CD8-positive, alpha-beta memory T cell (primary cell): ENCODE data around the gene CIDEC. TPM values are rescaled to one million over a fixed set of nuclear protein-coding genes. Genes with fewer than 3 reads are reported as not detected.
"Not testable (repeated sequence)": the region's sequence is repeated elsewhere in the genome, so short reads cannot be mapped to it uniquely, and the experiment has no call there.

Experiments
- CTCF ChIA-PET: fragments of 350-600 bp; sonication (Branson Sonifier 250); formaldehyde crosslinking; loops from one replicate; lab custom pipeline; 2021; ENCODE audit warnings: antibody characterized with exemption; lab: Charles Lee
- POLR2A ChIA-PET: fragments of 350-600 bp; sonication (Branson Sonifier 250); formaldehyde crosslinking; loops from one replicate; lab custom pipeline; 2021; ENCODE audit warnings: antibody characterized with exemption; lab: Charles Lee
- DNase-seq, 5 donors: peaks; one replicate each; pipeline versions ENCODE4 v3.0.0 to v3.0.0-alpha.2; 2020 to 2022; ENCODE audit warnings: mixed read lengths in 1 of 5
- H3K27ac ChIP-seq: one replicate; pipeline ENCODE4 v1.7.0; 2013; ENCODE audit warnings: low read depth, mild to moderate bottlenecking, low read length, moderate library complexity
- H3K27me3 ChIP-seq: 2 replicates; pipeline ENCODE4 v1.7.0; 2013; ENCODE audit warnings: low read length, mild to moderate bottlenecking; ENCODE audit not compliant: insufficient read depth, poor library complexity, severe bottlenecking
- H3K36me3 ChIP-seq: 2 replicates; pipeline ENCODE4 v1.7.0; 2013; ENCODE audit warnings: mild to moderate bottlenecking, low read length, moderate library complexity; ENCODE audit not compliant: insufficient read depth
- H3K4me1 ChIP-seq: 2 replicates; pipeline ENCODE4 v1.7.0; 2013; ENCODE audit warnings: mild to moderate bottlenecking, low read length, moderate library complexity; ENCODE audit not compliant: insufficient read depth
- H3K4me3 ChIP-seq: 2 replicates; pipeline ENCODE4 v1.7.0; 2013; ENCODE audit warnings: mild to moderate bottlenecking, low read length
- H3K9me3 ChIP-seq: 2 replicates; pipeline ENCODE4 v1.7.0; 2013; ENCODE audit warnings: mild to moderate bottlenecking, low read length
- H3K27ac Mint-ChIP-seq, 8 donors: one replicate each; pipeline ENCODE4 v1.8.0; 2020 to 2021; ENCODE audit warnings: mixed read lengths in 8 of 8, mild to moderate bottlenecking in 6 of 8, inconsistent platforms in 3 of 8, moderate library complexity in 3 of 8
- H3K27me3 Mint-ChIP-seq, 2 donors: one replicate each; pipeline ENCODE4 v1.8.0; 2020 to 2021; ENCODE audit warnings: mixed read lengths in 2 of 2, mild to moderate bottlenecking in 1 of 2, moderate library complexity in 1 of 2
- H3K36me3 Mint-ChIP-seq, 3 donors: one replicate each; pipeline ENCODE4 v1.8.0; 2020 to 2021; ENCODE audit warnings: mixed read lengths in 3 of 3, inconsistent platforms in 1 of 3, mild to moderate bottlenecking in 1 of 3
- H3K4me1 Mint-ChIP-seq, 3 donors: one replicate each; pipeline ENCODE4 v1.8.0; 2020 to 2021; ENCODE audit warnings: mixed read lengths in 3 of 3, inconsistent platforms in 1 of 3, mild to moderate bottlenecking in 1 of 3
- H3K4me3 Mint-ChIP-seq, 7 donors: one replicate each; pipeline ENCODE4 v1.8.0; 2020 to 2021; ENCODE audit warnings: mixed read lengths in 7 of 7, mild to moderate bottlenecking in 6 of 7, moderate library complexity in 4 of 7, inconsistent platforms in 2 of 7
- H3K9me3 Mint-ChIP-seq, 5 donors: one replicate each; pipeline ENCODE4 v1.8.0; 2020 to 2022; ENCODE audit warnings: mixed read lengths in 5 of 5, mild to moderate bottlenecking in 3 of 5, moderate library complexity in 2 of 5, inconsistent platforms in 1 of 5
- polyA plus RNA-seq: library from polyadenylated mRNA; unstranded; fragments of 300-500 nt; fragmentation: Illumina TruSeq; gene quantifications from one replicate; pipeline ENCODE4 v1.2.3, GENCODE V29; 2021
- total RNA-seq, 2 experiments: library from RNA; stranded (reverse); gene quantifications; one replicate each; pipeline ENCODE4 v1.2.3, GENCODE V29; 2021

Gene CIDEC
- total and polyA plus RNA-seq, 3 experiments from 2014 or later: not detected

DNA sequence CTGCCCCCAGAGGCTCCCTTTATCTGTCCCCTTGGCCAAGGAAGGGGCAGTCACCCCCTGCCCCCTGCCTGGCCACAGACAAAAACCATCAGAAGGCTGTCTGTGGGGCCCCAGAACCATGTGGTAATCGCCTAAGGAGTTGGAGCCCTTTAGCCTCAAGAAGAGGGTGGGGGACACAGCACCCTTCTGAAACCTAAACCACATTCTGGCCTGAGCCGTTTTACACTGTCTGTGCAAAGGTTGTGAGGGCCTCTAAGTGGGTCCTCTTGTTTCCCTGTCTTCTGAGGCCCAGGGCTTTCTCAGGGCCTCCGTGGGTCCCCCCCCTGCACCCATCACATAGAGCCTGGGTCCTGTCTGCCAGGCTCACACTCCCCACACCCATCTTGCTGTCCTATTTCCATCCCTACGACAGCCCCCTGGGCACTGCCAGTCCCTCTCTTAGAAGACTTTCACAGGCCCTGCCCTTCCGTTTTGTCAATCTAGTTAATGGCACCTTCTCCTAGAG is 18.4 kb downstream of the CIDEC start:
- H3K27me3 ChIP-seq: no peaks in the 10 kb centered on the region
- peaks cover 0 to 6% (median 1%) of the 10 kb centered on the region in 3 donors for H3K4me1 Mint-ChIP-seq

DNA sequence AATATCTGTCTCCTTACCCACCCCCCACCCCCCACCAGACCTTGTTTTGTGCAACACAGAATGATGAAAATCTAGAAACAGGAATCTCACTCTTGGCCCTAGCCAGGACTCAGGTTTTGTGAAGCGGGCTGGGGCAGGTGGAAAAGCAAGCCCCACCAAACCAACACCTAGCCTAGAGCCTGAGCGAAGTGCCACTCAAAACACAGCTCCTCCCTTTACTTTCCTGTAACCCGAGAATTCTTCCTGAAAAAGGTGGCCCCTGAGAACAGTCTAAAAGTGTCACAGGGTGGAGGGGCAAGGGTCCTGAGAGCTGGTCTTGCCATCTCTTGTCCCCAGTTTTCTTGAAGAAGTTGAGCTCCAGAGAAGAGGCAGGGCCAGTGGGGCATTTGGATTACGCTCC is 18.9 kb downstream of the CIDEC start:
- Histone ChIP-seq H3K36me3 (no peaks in the 10 kb centered on the region), H3K4me1 (no peaks in the 10 kb centered on the region), H3K9me3 (no peaks in the 10 kb centered on the region), H3K27me3 (no peaks in the 10 kb centered on the region), H3K27ac (no peak overlapping the region), H3K4me3 (no peak overlapping the region)
- no peak overlapping the region for H3K27ac Mint-ChIP-seq
- H3K36me3 Mint-ChIP-seq: no peaks in the 10 kb centered on the region
- H3K27me3 Mint-ChIP-seq: peaks cover 10 to 11% of the 10 kb centered on the region in 2 donors
- no peak overlapping the region for H3K4me3 Mint-ChIP-seq
- no peak for DNase-seq
- peaks cover 0 to 6% (median 1%) of the 10 kb centered on the region in 3 donors for H3K4me1 Mint-ChIP-seq
- H3K9me3 Mint-ChIP-seq: no peaks in the 10 kb centered on the region
- CTCF ChIA-PET: no interaction called here
- POLR2A ChIA-PET: no interaction called here

More for the DNA sequence above, 18.4 kb downstream of the CIDEC start:
- H3K36me3 ChIP-seq: no peaks in the 10 kb centered on the region
- ChIA-PET POLR2A (no interaction called here), CTCF (no interaction called here)
- no peak overlapping the region for H3K27ac ChIP-seq
- no peak overlapping the region for H3K4me3 ChIP-seq
- H3K36me3 Mint-ChIP-seq: no peaks in the 10 kb centered on the region
- H3K9me3 Mint-ChIP-seq: no peaks in the 10 kb centered on the region
- no peak overlapping the region for H3K27ac Mint-ChIP-seq
- H3K4me1 ChIP-seq: no peaks in the 10 kb centered on the region
- H3K9me3 ChIP-seq: no peaks in the 10 kb centered on the region
- DNase-seq: no peak
- peaks cover 10 to 11% of the 10 kb centered on the region in 2 donors for H3K27me3 Mint-ChIP-seq
- peak overlapping the region in 1 of 7 donors; percentile 5 for H3K4me3 Mint-ChIP-seq

DNA sequence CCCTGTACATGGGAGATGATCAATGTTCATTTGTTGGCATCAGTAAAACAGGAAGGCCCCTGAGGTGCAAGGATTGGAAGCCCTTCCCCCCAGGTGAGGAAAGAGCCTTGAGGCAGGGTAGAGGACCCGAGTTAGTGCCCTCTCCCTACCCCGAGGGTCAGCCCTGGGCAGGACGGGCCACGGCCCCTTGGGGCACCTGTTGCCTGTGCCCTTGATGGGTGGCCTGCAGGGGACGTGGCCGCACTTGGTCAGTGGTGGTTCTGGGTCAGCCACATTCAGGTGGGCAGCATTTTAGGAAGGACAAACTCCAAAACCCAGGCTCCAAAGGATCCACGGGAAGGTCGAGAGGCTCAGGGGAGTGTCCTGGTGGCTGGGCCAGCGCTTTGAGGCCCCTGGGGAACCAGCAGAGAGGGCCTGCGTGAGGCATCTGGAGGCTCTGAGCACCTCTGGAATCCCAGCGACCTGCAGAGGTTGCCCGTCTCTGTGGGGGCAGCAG is 20.5 kb downstream of the CIDEC start:
- Mint-ChIP-seq H3K36me3 (no peaks in the 10 kb centered on the region), H3K9me3 (no peaks in the 10 kb centered on the region)

DNA sequence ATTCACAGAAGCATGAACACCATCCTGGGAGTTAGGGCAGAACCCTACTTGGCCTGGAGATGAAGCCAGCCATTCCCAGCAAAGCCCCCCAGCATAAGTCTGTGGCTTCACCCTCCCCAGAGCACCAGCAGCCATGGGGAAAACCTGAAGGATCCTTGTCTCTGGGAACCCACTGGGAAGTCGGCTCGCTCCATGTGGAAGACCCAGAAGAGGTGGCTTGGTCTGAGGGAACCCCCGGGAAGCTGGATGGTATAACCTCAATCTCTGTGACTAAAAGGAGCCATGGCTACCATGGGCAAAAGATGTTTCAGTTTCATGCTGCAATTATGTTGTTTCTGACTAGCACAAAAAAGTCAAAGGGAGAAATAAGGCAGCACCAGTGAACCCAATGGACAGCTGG is 24.5 kb downstream of the CIDEC start:
- no peaks in the 10 kb centered on the region for H3K36me3 Mint-ChIP-seq
- Histone ChIP-seq H3K9me3 (no peaks in the 10 kb centered on the region), H3K27me3 (no peaks in the 10 kb centered on the region), H3K4me1 (no peaks in the 10 kb centered on the region), H3K4me3 (no peak overlapping the region), H3K27ac (no peak overlapping the region), H3K36me3 (no peaks in the 10 kb centered on the region)
- ChIA-PET CTCF (no interaction called here), POLR2A (no interaction called here)
- no peaks in the 10 kb centered on the region for H3K9me3 Mint-ChIP-seq
- H3K27me3 Mint-ChIP-seq: peaks cover 4 to 13% of the 10 kb centered on the region in 2 donors
- peaks cover 3 to 11% (median 11%) of the 10 kb centered on the region in 3 donors for H3K4me1 Mint-ChIP-seq
- H3K27ac Mint-ChIP-seq: no peak overlapping the region
- H3K4me3 Mint-ChIP-seq: no peak overlapping the region
- DNase-seq: no peak

More for the DNA sequence above, 20.5 kb downstream of the CIDEC start:
- Histone ChIP-seq H3K36me3 (no peaks in the 10 kb centered on the region), H3K27ac (no peak overlapping the region), H3K4me1 (no peaks in the 10 kb centered on the region), H3K9me3 (no peaks in the 10 kb centered on the region), H3K27me3 (no peaks in the 10 kb centered on the region), H3K4me3 (no peak overlapping the region)
- no peak overlapping the region for H3K4me3 Mint-ChIP-seq
- DNase-seq: no peak
- peaks cover 0 to 6% (median 4%) of the 10 kb centered on the region in 3 donors for H3K4me1 Mint-ChIP-seq
- CTCF ChIA-PET: no interaction called here
- no peak overlapping the region for H3K27ac Mint-ChIP-seq
- H3K27me3 Mint-ChIP-seq: peaks cover 10 to 13% of the 10 kb centered on the region in 2 donors
- POLR2A ChIA-PET: no interaction called here

DNA sequence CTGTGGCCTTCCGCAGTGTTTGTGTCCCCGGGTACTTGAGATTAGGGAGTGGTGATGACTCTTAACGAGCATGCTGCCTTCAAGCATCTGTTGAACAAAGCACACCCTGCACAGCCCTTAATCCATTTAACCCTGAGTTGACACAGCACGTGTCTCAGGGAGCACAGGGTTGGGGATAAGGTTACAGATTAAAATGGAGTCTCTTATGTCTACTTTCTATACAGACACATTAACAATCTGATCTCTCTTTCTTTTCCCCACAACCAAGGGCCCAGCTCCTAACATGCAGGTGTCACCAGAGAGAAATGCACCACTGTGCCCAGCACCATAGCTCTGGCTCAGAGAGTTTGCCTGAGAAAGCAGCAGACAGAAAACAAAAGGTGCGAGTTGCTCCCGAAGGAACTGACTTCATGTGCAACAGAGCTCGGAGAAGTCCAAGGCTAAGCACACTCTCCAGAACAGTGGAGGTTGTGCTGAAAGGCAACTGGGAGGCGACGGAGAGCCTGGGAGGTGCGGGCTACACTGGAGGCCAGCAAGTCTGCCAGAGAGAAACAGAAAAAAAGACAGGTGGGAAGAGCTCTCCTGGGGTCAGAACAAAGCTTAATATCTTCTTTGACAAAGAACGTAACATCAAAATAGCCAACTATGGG is 25.6 kb downstream of the CIDEC start:
- Mint-ChIP-seq H3K27me3 (peaks cover 4 to 13% of the 10 kb centered on the region in 2 donors), H3K4me1 (peaks cover 3 to 11% (median 11%) of the 10 kb centered on the region in 3 donors), H3K4me3 (peak overlapping the region in 2 of 7 donors; percentile 9 to 13)
- CTCF ChIA-PET: interaction anchor here (1.1 kb wide), 1 partner anchor 11 kb away, joined by 5 read pairs; the partner anchor contains the start of gene RPUSD3
- H3K36me3 ChIP-seq, H3K27me3 ChIP-seq, POLR2A ChIA-PET, H3K4me1 ChIP-seq, H3K36me3 Mint-ChIP-seq, H3K27ac ChIP-seq, H3K9me3 ChIP-seq, H3K9me3 Mint-ChIP-seq, DNase-seq, H3K4me3 ChIP-seq, H3K27ac Mint-ChIP-seq: not testable (repeated sequence)

DNA sequence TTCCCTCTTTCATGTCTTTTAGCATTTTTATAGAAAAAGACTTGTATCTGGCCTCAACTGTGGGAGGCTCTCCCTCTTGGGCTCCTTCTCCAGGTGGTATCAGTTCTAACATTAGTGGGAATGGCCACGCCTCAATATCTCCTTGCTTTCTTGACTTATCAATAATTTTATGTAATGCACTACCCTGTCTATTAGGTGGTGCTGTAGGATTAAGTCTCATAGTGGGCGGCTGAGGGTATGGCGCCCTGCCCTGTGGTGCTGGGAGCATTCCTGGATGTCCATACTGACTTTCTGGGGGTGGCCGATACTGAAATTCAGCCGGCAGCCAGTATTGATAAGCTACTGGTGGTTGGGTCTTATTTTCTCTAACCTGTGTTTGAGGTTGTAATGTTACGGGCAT is 27.5 kb downstream of the CIDEC start:
- H3K4me1 Mint-ChIP-seq: peaks cover 3 to 11% (median 11%) of the 10 kb centered on the region in 3 donors
- Histone ChIP-seq H3K9me3 (no peaks in the 10 kb centered on the region), H3K27ac (no peak overlapping the region), H3K27me3 (no peaks in the 10 kb centered on the region), H3K4me1 (no peaks in the 10 kb centered on the region), H3K4me3 (no peak overlapping the region), H3K36me3 (no peaks in the 10 kb centered on the region)
- H3K4me3 Mint-ChIP-seq: no peak overlapping the region
- ChIA-PET POLR2A (no interaction called here), CTCF (no interaction called here)
- no peak overlapping the region for H3K27ac Mint-ChIP-seq
- DNase-seq: no peak
- H3K9me3 Mint-ChIP-seq: no peaks in the 10 kb centered on the region
- no peaks in the 10 kb centered on the region for H3K36me3 Mint-ChIP-seq
- H3K27me3 Mint-ChIP-seq: peaks cover 4 to 13% of the 10 kb centered on the region in 2 donors

DNA sequence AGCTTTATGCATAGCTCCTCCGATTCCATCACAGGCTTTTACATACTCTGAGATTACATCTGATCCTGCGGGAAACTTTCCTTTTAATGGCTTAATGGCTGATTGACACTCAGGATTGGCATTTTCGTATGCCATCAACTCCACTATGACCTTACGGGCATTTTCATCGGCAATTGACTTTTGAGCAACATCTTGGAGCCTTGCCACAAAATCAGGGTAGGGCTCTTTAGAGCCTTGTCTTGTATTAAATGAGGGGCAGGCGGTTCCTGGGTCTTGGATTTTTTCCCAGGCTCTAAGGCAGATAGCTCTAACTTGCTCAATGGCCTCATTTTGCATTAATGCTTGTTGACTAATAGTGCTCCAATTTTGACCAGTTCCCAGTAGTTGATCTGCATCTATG is 28.1 kb downstream of the CIDEC start:
- H3K36me3 ChIP-seq: not testable (repeated sequence)

DNA sequence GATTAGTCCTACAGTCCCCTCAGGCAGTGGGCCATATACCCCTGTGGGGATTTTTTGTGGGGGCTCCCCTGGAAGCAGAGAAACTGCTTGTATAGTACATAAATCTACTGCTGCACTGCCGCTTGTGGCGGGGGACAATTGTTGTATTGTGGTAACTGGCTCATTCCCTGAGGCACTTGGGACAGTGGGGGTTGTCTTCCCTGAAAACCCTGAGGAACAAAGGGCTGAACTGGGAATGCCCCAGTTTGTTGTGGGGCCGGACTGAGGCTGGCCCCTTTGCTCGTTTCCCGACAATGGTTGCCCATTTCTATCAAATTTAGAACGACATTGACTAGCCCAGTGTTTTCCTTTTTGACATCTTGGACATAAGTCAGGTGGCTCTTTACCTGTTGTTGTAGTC is 28.7 kb downstream of the CIDEC start:
- DNase-seq, H3K27ac Mint-ChIP-seq, H3K36me3 ChIP-seq, H3K9me3 ChIP-seq, H3K9me3 Mint-ChIP-seq, H3K36me3 Mint-ChIP-seq, H3K27me3 ChIP-seq, H3K4me1 ChIP-seq, H3K27ac ChIP-seq, H3K4me3 Mint-ChIP-seq, POLR2A ChIA-PET, H3K4me3 ChIP-seq: not testable (repeated sequence)
- peaks cover 4 to 13% of the 10 kb centered on the region in 2 donors for H3K27me3 Mint-ChIP-seq
- peaks cover 3 to 11% (median 11%) of the 10 kb centered on the region in 3 donors for H3K4me1 Mint-ChIP-seq
- CTCF ChIA-PET: interaction anchor here (1.6 kb wide), 1 partner anchor 81 kb away, joined by 4 read pairs; no protein-coding TSS in a partner anchor

More for the DNA sequence above, 28.1 kb downstream of the CIDEC start:
- H3K27me3 ChIP-seq, H3K9me3 ChIP-seq, H3K36me3 Mint-ChIP-seq, H3K27ac Mint-ChIP-seq, POLR2A ChIA-PET, H3K4me1 ChIP-seq, H3K9me3 Mint-ChIP-seq, H3K4me3 ChIP-seq, H3K4me3 Mint-ChIP-seq, H3K27ac ChIP-seq, DNase-seq: not testable (repeated sequence)
- CTCF ChIA-PET: interaction anchor here (1.6 kb wide), 1 partner anchor 81 kb away, joined by 4 read pairs; no protein-coding TSS in a partner anchor
- Mint-ChIP-seq H3K27me3 (peaks cover 4 to 13% of the 10 kb centered on the region in 2 donors), H3K4me1 (peaks cover 3 to 11% (median 11%) of the 10 kb centered on the region in 3 donors)
